ENCODE data around the gene NEU2.
"Not testable (repeated sequence)": the region's sequence is repeated elsewhere in the genome, so short reads cannot be mapped to it uniquely, and the experiment has no call there.

NEU2 gene

GRCh38 chr2:233058717-233059546 lies 26.5 kb downstream of the NEU2 start:
- DNase-seq, result no peak

- no peak for DNase-seq
Observed at GRCh38 chr2:233059547-233059796, 27.0 kb downstream of the NEU2 start.

GRCh38 chr2:233059797-233060500 lies 27.5 kb downstream of the NEU2 start, which contains the start of gene INPP5D:
TSS of gene INPP5D (plus strand) at chr2:233060342. CDS start at chr2:233060479, 137 bp downstream.
- no peak for DNase-seq

GRCh38 chr2:233060501-233060979 lies 28.1 kb downstream of the NEU2 start:
- DNase-seq, result no peak

DNA sequence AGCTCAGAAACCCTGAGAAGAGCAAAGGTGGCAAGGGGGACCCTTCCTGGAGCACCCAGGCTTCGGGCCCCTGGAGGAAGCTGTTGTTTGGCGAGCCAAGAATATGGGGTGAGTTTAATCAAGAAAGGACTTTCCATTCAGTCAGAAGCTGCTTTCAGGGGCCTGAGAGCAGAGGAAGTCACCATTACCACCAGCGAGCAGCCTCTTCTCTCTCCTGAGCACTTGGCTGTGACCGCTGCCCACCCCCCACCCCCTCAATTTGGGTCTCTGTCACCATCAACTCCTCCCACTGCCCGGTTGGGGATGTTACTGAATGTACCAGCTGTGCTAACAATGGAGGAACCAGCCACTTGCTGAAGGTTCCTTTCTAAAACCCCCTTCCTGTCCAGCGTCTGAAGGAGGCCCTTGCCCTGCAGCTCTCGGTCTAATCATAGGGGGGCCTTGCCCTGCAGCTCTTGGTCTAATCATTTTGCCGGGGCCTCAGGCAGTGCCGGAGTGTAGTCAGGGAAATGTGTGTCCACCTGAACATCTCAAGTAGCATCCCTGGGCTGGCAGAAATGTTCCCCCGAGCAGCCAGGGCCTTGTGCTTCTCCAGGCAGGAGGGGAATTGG lies 28.6 kb downstream of the NEU2 start:
- DNase-seq, result no peak

GRCh38 chr2:233061591-233062450 lies 29.3 kb downstream of the NEU2 start:
- DNase-seq, result no peak

DNA sequence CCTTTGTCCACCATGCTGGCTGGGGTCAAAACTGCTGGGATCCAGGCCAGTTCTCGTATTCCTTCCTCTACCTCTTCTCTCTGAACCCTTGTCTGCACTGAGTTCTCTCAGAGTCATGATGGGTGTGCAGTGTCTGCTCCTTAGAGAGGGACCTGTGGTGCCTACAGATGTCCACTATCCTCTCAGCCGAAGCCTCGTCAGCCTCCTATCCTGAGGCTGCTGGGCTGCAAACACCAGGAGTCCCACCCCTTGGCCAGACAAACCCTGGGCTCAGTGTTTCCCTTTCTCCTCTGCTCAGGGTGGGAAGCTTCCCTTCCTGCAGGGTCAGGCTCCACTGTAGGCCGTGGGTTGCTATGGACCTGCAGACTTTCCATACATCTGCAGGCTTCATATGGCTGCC lies 30.0 kb downstream of the NEU2 start:
- no peak for DNase-seq

DNA sequence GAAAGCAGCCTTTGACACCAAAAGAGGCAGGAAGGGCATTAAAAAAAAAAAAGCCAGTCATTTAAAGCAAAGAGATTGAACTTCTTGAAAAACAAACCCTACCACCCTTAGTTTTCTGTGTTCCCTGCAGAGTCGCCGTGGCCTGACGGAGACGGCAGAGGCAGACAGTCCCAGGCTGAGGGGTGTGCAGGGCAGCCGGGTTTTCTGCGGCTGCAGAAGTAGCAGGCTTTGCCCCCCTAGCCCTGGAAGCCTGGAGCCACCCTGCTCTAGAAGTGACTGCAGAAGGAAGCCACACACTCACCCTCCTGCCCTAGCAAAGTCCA lies 30.4 kb downstream of the NEU2 start:
- DNase-seq, result no peak

GRCh38 chr2:233063269-233063975 lies 30.9 kb downstream of the NEU2 start:
- DNase-seq, result no peak

- no peak for DNase-seq
Observed at GRCh38 chr2:233063976-233064411, 31.5 kb downstream of the NEU2 start.

GRCh38 chr2:233064530-233065199 lies 32.2 kb downstream of the NEU2 start:
- DNase-seq, result no peak

- not testable (repeated sequence) for DNase-seq
Observed at GRCh38 chr2:233065200-233065589, 32.7 kb downstream of the NEU2 start.

- DNase-seq, result no peak
Observed at GRCh38 chr2:233065954-233066470, 33.5 kb downstream of the NEU2 start.

- DNase-seq, result no peak
Observed at GRCh38 chr2:233068762-233069418, 36.4 kb downstream of the NEU2 start.

GRCh38 chr2:233072838-233073237 lies 40.4 kb downstream of the NEU2 start:
- no peak for DNase-seq

- no peak for DNase-seq
Observed at GRCh38 chr2:233074106-233074505, 41.6 kb downstream of the NEU2 start.

- no peak for DNase-seq
Observed at GRCh38 chr2:233075141-233075965, 42.9 kb downstream of the NEU2 start.

DNA sequence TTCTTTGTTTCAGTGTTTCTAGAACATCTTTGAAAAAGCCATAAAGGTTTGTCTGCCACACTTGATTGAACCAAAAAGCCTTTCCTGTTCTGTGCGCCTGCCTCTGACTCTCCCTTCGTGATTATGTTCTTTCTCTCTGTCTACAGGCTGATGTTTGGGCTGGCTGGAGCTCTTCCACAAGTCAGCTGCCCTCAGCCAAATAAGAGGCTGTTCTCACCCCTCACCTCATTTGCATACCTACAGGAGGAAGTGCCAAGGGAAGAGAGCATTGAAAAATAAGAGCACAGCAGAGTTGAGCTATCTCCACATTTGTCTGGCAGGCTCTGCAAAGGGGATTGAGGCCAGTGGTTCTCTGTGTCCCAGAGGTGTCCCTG lies 43.5 kb downstream of the NEU2 start:
- DNase-seq, result no peak

DNA sequence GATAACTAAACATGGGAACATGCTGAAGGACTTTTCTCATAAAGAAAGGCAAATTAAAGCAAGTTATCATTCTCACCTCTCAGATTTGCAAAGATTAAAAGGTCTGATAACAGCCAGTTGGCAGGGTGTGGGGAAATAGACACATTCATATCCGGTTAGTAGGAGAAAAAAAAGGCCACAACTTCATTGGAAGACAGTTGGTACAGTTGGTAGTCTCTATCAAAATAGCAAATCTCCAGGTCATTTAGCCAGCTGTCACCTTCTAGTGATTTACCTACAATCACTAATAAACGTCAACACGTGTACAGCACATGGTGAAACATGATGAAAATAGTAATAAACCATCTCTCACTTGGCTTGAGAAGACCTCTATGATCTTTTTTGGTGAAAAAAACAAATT lies 44.3 kb downstream of the NEU2 start:
- DNase-seq, result no peak

DNA sequence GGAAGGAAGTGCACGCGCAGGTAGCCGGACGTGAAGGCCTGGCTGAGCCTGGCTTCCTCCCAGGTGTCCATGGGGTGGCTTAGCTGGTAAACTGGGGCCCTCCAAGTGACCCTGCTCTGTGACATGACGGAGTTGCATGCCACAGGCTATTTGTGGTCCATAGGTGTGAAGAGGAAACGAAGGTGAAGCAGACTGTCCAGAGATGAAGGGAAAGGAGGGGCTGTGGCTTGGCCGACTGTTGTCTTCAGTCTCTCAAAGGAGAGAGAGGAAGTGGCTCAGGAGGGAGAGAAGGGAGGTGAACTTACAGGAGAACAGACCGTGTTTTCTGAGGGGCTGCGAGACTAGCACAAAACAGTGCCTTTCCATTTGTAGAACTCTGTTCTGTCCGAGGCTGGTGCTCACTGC lies 47.0 kb downstream of the NEU2 start:
- no peak for DNase-seq
